GM21526 (cell line): ENCODE data around the gene SATB2.

Experiments
- ATAC-seq: cut with Tn5 transposase; IDR thresholded peaks from one replicate; pipeline ENCODE4 v1.9.1; 2021; ENCODE audit warnings: moderate library complexity; ENCODE audit not compliant: unreplicated experiment, low FRiP score

Gene SATB2

DNA sequence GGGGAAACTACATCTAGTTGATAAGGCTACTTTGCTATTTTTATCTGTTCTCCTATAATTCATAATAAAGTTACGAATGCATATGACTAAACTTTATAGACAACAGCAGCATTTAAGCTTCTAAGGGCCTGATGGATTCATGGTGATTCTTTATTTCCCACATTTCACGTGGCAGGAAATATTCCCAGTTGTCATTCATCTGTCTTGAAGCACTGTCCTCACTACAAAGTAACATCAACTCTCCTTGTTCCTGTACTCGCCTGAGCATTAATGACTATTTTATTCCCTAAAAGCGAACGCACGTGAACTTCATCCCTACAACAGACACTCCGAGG lies 2.6 kb downstream of the SATB2 start:
- ATAC-seq = no peak

DNA sequence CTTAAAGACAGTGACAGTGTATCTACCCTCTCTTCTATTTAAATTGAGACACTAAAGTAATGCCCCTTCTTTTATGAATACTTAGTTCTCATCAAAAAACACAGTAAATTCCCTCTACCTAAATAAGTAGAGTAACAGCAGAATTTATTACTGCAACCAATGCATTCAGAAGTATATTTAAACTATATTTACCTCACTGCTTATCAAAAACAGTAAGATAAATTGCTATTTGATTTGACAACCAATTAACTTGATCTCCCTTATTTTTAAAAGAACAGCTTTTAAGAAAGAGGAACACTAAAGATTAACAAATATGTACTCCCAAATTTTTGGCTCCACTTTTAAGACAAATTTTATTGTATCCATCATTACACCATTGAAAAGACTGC lies 4.8 kb downstream of the SATB2 start:
- ATAC-seq = no peak

DNA sequence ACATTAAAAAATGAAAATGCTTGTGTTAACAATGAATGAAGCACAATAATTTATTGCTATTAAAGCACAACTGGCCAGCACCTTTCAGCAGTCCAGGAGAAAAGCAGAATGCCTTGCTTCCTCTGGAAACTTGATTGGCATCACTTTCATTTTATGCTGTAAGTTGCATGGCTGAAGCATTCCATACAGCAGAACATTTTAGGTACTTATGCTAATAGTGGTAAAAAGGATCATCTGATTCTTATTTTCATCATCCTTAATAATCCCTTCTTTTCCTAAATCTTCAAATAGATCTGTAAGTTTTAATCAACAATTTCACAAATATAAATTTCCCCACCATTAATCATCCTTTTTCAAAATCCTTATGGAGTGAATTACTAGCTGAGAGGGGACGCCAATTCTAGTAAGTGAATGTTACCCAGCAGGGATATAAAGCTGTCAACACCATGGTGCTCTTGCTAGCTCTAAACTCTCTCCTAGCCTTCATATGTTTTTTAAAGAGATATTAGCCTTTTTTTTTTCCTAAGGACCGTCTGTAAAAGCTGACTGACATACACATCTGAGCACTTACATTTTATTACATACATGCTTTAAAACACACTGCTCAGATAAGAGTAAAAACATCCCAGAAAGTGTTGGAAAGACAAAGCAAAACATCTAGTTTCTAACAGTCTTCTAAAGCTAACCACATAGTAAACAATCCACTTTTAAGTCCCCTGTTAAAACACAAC lies 5.3 kb downstream of the SATB2 start:
- no peak for ATAC-seq

DNA sequence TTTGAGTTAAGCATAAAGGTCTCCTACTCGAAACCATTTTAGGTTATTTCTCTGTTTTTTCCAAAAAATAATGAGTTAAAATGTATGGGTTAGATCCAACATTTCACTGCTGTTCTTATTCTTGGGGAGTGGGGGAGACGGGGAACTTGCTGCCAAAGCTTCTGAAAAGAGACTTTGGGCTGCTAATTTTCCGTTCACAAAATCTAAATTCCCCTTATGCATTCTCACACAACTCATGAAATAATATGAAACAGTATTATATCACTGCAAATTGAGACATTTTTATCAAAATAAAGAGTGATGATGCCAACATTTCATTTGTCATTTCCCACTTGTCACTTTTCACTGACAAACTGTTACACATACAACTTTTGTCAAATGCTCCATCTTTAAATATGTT lies 7.8 kb downstream of the SATB2 start:
- ATAC-seq = no peak

DNA sequence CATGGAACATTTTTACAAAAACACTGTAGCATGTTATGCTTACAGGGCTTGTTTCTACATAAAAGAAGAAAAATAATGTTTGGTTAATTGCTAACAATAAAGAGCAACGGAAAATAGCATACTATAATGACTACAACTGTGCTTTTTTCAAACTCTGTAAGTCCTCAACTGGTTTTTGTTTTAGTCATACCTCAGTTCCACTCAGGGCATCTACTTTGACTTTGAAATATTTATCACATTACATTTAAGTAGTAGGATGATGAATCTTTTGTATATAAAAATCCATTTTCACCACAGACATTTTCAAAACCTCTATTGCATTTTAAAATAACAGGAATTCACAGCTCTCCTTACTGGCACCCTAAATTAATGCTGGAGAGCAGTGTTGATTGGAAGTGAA lies 8.3 kb downstream of the SATB2 start:
- no peak for ATAC-seq

DNA sequence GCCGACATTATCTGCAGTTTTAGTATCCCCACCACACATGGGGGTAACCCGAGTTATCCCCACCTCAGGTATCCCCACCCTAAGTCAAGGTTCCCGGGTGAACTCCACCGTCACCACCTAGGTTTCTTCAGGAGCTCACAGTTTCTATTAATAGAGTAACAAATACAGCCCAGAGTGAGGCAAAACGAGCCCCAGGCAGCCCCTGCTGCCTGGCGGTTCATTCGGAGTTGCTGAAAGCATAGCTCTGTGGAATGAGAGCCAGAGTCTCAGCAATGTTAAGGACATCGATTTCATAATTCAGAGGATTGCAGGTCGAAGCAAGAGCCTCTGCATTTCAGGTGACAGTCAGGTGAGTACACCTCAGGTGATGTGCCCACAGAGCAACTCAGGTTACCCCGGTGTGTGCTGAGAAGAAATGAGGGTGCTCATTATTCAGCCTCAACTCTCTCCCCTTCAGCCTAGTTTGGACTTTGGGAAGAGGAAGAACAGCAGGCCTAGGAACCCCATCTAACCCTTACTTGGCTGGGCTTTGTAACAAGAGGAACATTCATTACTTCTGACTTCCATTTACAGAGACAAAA lies 10.7 kb downstream of the SATB2 start:
- ATAC-seq = no peak

DNA sequence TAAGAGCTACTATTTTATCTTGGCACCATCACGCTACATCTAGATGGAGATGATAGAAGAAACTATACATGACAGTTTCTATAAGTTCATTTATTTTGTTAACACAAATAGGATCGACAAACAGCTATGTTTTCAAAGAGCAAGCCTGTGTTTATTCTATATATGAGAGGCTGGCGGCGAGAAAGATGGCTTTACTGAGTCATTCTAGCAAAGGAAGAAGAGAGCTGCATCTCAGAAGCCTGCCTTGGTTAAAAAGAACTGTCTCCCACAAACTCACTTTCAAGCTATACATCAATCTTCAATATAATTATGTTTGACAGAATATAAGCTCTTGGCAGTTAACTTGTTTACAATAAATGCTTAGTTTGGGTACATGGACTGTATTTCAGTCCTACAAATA lies 13.0 kb downstream of the SATB2 start:
- no peak for ATAC-seq

DNA sequence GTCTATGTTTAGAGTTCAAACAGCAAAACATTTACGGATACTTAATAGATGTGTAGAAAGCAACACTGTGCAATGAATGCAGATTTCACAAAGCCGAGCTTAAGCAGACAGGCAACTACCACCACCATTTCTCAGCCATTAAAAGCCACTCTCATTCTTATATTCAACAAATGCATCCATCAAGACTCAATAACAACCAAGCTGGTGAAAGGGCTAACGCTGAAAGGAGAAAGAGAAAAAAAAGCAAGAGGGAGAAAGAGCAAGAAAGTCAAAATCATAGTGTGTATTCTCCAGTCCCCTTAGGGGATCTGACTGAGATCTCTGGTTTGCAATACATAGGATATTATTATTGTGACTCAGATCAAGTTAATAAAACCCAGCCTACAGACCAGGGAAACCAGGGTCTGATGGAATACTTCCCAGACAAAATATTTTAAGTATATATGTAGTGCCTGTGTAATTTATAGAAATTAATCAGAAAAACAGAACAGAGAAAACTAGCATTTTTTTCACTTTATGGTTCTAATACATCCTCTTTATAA lies 14.1 kb downstream of the SATB2 start:
- no peak for ATAC-seq

DNA sequence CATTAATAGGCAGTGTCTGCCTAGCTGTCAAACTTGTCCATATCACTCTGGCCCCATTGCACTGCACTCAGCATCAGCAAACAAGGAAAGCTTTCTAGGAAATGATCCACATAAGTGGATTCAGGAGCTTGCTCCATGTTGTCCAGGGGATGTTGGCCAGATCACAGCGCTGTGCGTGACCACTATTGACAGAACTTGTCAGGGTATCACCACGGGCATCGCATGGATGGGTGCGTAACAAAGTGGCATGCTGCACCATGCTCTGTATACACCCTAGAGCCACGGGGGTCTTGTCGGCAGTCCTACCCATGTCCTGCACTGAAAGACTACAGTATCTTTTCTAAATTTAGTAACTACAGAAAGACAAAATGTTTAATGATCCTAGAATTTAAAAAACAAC lies 15.6 kb downstream of the SATB2 start:
- no peak for ATAC-seq

DNA sequence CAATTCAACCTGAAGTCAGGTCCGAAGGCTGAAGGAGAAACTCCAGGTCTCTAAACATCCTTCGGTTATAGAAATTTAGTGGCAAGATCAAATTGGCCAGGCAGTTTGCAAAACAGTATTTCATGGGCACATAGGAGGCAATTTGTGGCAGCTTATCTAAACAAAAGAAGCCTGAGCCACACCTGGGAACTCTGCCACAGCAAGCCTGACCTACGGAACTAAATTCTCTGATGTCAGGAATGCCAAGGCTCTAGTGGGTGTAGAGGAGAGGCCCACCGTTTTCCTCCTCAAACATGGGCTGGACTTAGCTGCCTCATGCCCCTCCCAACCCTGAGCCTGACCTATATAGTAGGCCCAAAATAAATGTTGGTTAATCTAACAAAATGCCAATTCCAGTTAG lies 16.0 kb downstream of the SATB2 start:
- no peak for ATAC-seq

DNA sequence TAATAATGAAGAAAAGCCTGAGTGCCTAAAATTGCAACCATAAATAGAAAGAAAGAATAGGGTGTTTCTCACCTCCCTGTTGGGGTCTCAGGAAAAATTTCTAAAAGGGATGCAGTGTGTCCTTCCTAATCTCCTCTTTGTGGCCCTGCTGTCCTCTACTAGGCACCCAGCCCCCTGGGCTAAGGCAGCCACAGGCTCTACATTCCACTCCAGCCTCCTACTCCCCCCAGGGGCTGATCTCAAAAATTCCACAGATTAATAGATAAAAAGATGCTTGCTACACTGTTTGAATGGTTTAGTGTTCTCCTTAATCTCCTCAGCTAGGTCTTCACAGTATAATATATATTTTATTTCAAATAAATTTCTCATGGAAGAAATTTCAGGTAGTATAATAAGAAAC lies 17.6 kb downstream of the SATB2 start:
- no peak for ATAC-seq

DNA sequence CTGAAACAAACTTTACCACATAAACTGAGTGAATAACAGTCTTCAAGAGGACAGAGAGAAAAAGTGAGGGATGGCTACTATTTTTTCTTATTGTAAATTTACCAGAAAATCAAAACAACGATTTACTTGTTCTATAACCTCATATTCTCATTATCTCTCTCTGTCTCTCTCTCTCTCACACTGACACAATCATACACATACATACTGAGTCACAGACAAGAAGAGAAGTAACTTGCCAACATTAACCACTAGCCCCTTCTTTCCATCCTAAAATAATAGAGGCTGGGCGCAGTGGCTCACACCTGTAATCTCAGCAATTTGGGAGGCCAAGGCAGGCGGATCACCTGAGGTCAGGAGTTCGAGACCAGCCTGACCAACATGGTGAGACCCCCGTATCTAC lies 18.2 kb downstream of the SATB2 start:
- ATAC-seq = no peak

DNA sequence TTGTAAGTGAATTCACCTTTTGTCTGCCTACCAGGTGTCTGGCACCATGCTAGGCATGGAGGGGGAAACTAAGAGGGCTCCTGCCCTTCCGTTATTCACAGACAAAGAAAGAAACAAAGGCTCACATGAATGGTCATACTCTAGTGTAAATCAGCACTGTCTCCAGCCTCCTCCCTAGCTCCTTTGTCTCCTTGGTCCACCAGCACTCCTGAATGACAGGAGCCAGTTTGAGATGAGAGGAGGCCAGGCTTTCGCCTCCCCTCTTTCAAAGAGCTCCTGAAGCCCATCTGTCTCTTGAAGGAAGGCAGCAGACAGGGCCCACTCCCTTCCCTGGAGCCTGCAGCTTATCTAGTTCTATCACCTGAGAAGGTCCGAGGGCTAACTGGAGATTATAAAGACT lies 18.7 kb downstream of the SATB2 start:
- no peak for ATAC-seq

DNA sequence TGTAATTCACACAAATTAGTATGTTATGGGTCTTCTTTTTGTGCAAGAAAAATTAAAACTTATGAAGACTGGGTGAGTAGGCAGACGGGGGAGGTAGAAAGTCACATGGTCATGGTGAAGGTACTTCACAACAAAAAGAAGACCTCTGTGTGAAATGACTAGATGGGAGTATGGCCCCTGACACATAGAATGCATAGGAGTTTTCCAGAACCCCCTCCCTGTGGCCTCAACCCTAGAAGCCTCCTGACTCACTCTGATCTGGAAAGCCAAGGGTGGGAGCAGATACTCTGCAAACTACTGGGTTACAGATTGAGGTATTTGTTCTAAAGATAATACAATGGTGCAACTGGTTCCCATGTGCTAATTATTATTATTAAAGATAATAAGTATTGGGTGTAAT lies 23.2 kb downstream of the SATB2 start:
- ATAC-seq = no peak

DNA sequence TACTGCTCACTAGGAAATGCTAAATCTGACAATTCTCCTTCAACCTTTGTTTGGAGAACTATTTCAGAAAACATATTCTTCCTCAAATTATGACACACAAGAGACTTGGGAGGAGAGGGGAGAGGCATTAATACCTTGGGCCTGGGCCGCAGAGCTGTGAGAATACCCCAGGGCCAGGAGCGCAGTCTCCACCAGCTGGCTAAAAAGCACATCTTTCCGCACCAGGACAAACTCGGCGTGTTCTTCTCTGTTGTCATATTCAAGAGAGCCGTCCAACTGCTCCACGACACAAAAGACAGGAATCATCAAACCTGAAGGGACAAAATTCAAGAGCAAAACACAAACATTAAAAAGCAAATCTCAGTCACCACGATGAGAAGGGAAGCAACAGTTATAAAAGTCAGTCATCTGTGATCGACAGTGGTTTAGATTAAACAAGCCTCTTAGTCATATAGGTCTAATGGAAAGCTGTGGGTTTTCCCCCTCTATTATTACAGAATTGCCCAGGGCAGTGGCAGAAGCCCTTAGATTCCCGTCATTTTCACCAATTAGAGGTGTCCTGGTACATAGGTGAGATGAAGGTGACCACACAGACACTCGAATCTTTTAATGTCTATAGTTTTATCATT lies 24.4 kb downstream of the SATB2 start:
- ATAC-seq = no peak

DNA sequence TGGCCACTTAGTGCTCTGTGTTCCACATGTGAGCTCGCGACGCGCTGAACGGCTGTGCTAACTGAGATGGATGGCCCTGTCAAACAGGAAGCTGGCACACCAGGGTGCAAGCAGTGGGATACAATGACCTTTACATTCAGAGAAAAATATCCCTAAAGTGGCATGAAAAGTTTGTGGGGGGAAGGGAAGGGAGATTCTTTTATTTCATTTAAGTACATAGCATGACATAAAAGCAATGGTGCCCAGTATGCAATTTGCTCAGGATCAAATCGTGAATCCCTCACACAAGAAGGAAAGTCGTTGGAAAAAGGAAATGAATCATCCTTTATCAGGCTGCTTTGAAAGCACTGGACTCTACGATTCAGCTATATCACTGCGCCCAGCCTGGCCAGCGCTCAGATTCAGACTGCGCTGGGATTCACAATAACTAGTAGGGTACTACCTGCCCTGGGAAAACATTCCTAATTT lies 26.0 kb downstream of the SATB2 start:
- ATAC-seq = no peak

DNA sequence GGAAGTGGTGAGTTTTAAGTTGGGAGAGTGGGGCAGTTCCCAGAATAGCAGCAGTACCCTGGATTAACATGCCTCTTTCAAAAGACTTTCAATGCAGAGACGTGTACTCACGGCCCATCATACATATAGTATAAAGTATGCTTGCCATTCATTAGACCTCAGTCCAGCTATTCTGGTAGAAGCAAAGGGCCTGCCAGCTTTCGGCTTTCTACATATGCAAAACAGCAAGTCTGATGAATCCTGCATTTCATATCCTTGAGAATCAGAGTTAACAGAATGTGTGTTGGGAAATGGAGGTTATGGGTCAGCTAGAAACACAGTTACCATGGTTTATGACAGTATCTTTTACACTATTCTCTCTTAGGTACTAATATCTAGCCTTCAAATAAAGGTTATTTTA lies 27.5 kb downstream of the SATB2 start:
- ATAC-seq = no peak

DNA sequence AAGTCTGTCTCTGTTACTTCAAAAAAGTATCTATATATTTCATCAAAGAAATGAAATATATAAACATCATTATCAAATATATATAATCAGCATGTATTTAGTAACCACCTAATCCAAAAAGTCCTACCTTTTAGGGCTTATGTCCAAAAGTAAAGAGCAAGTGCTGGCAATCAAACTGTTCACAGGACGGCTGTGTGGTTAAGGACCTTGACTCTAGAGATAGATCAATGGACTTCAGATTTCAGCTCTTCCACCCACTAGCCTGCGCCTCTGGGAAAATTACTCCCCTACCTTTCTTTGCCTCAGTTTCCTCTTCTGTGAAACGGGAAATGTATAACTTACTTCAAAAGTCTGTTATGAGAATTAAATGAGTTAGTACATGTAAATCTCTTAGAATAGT lies 29.4 kb downstream of the SATB2 start:
- ATAC-seq = no peak

DNA sequence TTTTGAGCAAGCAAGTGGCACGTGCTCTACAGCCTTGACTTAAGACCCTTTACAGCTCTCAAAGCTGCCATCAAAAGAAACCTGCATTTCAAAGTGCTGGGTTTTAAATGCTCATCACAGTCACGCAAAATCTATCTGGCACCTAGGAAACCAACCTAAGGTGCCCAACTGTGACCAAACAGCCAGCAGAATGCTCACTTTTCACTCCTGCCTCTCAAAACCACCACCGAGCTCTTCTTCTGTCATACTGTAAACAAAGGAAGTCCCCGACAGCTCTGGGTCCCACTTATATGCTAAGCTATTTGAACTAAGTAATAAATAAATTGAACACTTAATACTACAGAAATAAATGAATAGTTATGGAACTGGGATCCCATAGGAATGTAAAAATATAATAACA lies 33.6 kb downstream of the SATB2 start:
- ATAC-seq = no peak

DNA sequence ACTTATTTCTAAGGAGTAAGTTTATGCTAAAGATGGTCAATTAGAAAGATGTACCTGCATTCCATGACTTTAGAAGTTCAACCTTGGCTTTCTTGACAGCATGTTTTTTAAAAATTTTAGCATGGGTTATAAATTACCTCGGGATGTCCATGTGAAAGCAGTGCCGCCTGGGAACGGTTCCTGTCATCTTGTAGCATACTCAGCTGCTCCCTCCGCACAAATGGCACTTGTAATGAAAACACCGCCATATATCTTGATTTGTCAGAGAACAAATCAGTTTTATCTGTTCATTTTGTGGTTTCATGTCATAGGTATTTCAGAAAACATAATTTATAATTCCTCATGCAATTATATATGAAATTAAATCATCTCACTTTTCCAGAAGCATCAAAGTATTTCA lies 38.3 kb downstream of the SATB2 start:
- ATAC-seq = no peak

DNA sequence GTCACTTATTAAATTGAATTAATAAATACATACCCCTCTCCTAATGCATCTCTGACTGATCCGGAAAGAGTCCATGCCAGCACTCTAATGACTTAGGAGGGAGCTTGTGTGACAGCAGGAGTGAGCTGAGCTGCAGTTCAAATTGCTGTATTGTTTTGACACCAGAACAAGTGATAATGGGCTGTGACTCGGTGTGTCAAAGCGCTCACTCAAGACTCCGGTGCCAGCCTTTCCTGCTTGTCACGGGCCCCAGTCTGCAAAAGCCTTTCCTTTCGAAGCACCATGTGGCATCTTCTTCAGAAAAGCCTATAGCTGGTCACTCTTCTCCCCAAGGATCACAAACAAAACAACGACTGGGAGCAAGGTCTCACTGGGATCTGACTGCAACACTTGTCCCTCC lies 43.3 kb downstream of the SATB2 start:
- no peak for ATAC-seq

DNA sequence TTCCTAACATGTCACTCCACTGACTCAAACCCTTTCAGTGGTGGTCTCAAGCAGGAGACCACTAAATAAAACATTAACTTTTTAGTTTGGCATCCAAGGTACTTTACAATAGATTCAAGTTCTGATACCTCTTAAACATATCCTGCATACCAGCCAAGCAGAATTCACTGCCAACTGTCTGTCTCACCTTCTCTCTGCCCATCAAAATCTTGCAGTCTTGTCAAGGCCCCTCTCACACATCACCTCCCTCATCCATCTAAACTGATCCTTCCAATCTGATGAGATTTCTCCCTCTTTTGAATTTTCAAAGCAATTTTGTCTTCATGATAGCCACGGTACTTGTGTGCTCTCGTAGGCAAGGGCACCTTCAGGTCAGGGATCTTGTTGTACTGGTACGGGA lies 43.7 kb downstream of the SATB2 start:
- no peak for ATAC-seq
